ENCODE results near the gene PEX11A. TPM values are rescaled to one million over a fixed set of nuclear protein-coding genes. Genes with fewer than 3 reads are reported as not detected.
A peak's percentile ranks its signal among the peaks of the same experiment; 100 is the strongest.

PEX11A gene
- total RNA-seq, 2 donors from 2014 or later, result 3.1 to 3.2 TPM

GRCh38 chr15:89670971-89671560, 19.5 kb downstream of the PEX11A start:
- ATAC-seq (no peak), DNase-seq (ENCODE audit: low spot score) (no peak)
- Mint-ChIP-seq H3K9me3 (no peaks in the 10 kb centered on the region), H3K4me3 (no peak overlapping the region), H3K27ac (no peak overlapping the region), H3K27me3 (peaks cover 0 to 3% of the 10 kb centered on the region in 2 donors), H3K36me3 (no peaks in the 10 kb centered on the region), H3K4me1 (ENCODE audit: low read depth in 2 of 2) (no peaks in the 10 kb centered on the region)

- H3K27ac Mint-ChIP-seq, result no peak overlapping the region
- no peak for ATAC-seq
- H3K4me3 Mint-ChIP-seq, result no peak overlapping the region
- H3K9me3 Mint-ChIP-seq, result no peaks in the 10 kb centered on the region
- H3K4me1 Mint-ChIP-seq (ENCODE audit: low read depth in 2 of 2), result peaks cover 0 to 1% of the 10 kb centered on the region in 2 donors
- no peaks in the 10 kb centered on the region for H3K36me3 Mint-ChIP-seq
- peaks cover 0 to 3% of the 10 kb centered on the region in 2 donors for H3K27me3 Mint-ChIP-seq
- DNase-seq (ENCODE audit: low spot score), result no peak
Observed at GRCh38 chr15:89669941-89670340, 20.6 kb downstream of the PEX11A start.

- H3K36me3 Mint-ChIP-seq, result no peaks in the 10 kb centered on the region
- no peak for DNase-seq (ENCODE audit: low spot score)
Observed at GRCh38 chr15:89669309-89669865, 21.2 kb downstream of the PEX11A start.

GRCh38 chr15:89668171-89668570, 22.4 kb downstream of the PEX11A start:
- no peaks in the 10 kb centered on the region for H3K36me3 Mint-ChIP-seq

More at GRCh38 chr15:89669309-89669865, 21.2 kb downstream of the PEX11A start:
- Mint-ChIP-seq H3K4me3 (no peak overlapping the region), H3K4me1 (ENCODE audit: low read depth in 2 of 2) (peaks cover 0 to 5% of the 10 kb centered on the region in 2 donors), H3K27ac (no peak overlapping the region), H3K27me3 (peaks cover 0 to 4% of the 10 kb centered on the region in 2 donors), H3K9me3 (no peaks in the 10 kb centered on the region)
- no peak for ATAC-seq

GRCh38 chr15:89667706-89667960, 22.9 kb downstream of the PEX11A start:
- no peak for DNase-seq (ENCODE audit: low spot score)
- peaks cover 0 to 8% of the 10 kb centered on the region in 2 donors for H3K27me3 Mint-ChIP-seq
- no peak for ATAC-seq
- no peaks in the 10 kb centered on the region for H3K36me3 Mint-ChIP-seq
- no peaks in the 10 kb centered on the region for H3K9me3 Mint-ChIP-seq
- H3K4me3 Mint-ChIP-seq, result no peak overlapping the region
- peaks cover 0 to 6% of the 10 kb centered on the region in 2 donors for H3K4me1 Mint-ChIP-seq (ENCODE audit: low read depth in 2 of 2)
- no peak overlapping the region for H3K27ac Mint-ChIP-seq

More at GRCh38 chr15:89668171-89668570, 22.4 kb downstream of the PEX11A start:
- no peak for ATAC-seq
- no peak overlapping the region for H3K27ac Mint-ChIP-seq
- H3K4me3 Mint-ChIP-seq, result no peak overlapping the region
- H3K27me3 Mint-ChIP-seq, result peaks cover 0 to 6% of the 10 kb centered on the region in 2 donors
- H3K4me1 Mint-ChIP-seq (ENCODE audit: low read depth in 2 of 2), result peaks cover 0 to 6% of the 10 kb centered on the region in 2 donors
- no peak for DNase-seq (ENCODE audit: low spot score)
- H3K9me3 Mint-ChIP-seq, result no peaks in the 10 kb centered on the region

GRCh38 chr15:89666858-89667705, 23.5 kb downstream of the PEX11A start:
- H3K27me3 Mint-ChIP-seq, result peaks cover 0 to 13% of the 10 kb centered on the region in 2 donors
- ATAC-seq (no peak), DNase-seq (ENCODE audit: low spot score) (no peak)
- no peak overlapping the region for H3K27ac Mint-ChIP-seq
- no peak overlapping the region for H3K4me3 Mint-ChIP-seq
- peaks cover 0 to 6% of the 10 kb centered on the region in 2 donors for H3K4me1 Mint-ChIP-seq (ENCODE audit: low read depth in 2 of 2)
- H3K9me3 Mint-ChIP-seq, result no peaks in the 10 kb centered on the region
- H3K36me3 Mint-ChIP-seq, result no peaks in the 10 kb centered on the region

- Mint-ChIP-seq H3K27me3 (peaks cover 0 to 13% of the 10 kb centered on the region in 2 donors), H3K9me3 (no peaks in the 10 kb centered on the region), H3K36me3 (no peaks in the 10 kb centered on the region), H3K4me3 (no peak overlapping the region), H3K27ac (no peak overlapping the region), H3K4me1 (ENCODE audit: low read depth in 2 of 2) (peaks cover 0 to 6% of the 10 kb centered on the region in 2 donors)
- DNase-seq (ENCODE audit: low spot score) (no peak), ATAC-seq (no peak)
Observed at GRCh38 chr15:89666184-89666857, 24.2 kb downstream of the PEX11A start.

- ATAC-seq, result peak; percentile 84 to 91
- peak; percentile 71 for DNase-seq (ENCODE audit: low spot score)
Observed at GRCh38 chr15:89665449-89666181, 24.9 kb downstream of the PEX11A start.

GRCh38 chr15:89664441-89665350, 25.9 kb downstream of the PEX11A start:
- peaks cover 0 to 6% of the 10 kb centered on the region in 2 donors for H3K4me1 Mint-ChIP-seq (ENCODE audit: low read depth in 2 of 2)
- H3K4me3 Mint-ChIP-seq, result peak overlapping the region; percentile 69
- no peaks in the 10 kb centered on the region for H3K9me3 Mint-ChIP-seq
- DNase-seq (ENCODE audit: low spot score) (no peak), ATAC-seq (no peak)
- no peaks in the 10 kb centered on the region for H3K36me3 Mint-ChIP-seq
- peaks cover 0 to 19% of the 10 kb centered on the region in 2 donors for H3K27me3 Mint-ChIP-seq
- H3K27ac Mint-ChIP-seq, result peak overlapping the region in 1 of 2 donors; percentile 53

More at GRCh38 chr15:89665449-89666181, 24.9 kb downstream of the PEX11A start:
- Mint-ChIP-seq H3K9me3 (no peaks in the 10 kb centered on the region), H3K27ac (no peak overlapping the region), H3K4me1 (ENCODE audit: low read depth in 2 of 2) (peaks cover 0 to 6% of the 10 kb centered on the region in 2 donors), H3K27me3 (peaks cover 0 to 14% of the 10 kb centered on the region in 2 donors), H3K4me3 (peak overlapping the region; percentile 69), H3K36me3 (no peaks in the 10 kb centered on the region)

- H3K36me3 Mint-ChIP-seq, result no peaks in the 10 kb centered on the region
- DNase-seq (ENCODE audit: low spot score), result no peak
- H3K27ac Mint-ChIP-seq, result no peak overlapping the region
- peaks cover 8 to 24% of the 10 kb centered on the region in 2 donors for H3K27me3 Mint-ChIP-seq
- ATAC-seq, result no peak
- peaks cover 0 to 6% of the 10 kb centered on the region in 2 donors for H3K4me1 Mint-ChIP-seq (ENCODE audit: low read depth in 2 of 2)
- H3K9me3 Mint-ChIP-seq, result no peaks in the 10 kb centered on the region
- no peak overlapping the region for H3K4me3 Mint-ChIP-seq
Observed at GRCh38 chr15:89662893-89663626, 27.5 kb downstream of the PEX11A start.

- no peak for ATAC-seq
- Mint-ChIP-seq H3K27me3 (peaks cover 23 to 30% of the 10 kb centered on the region in 2 donors), H3K36me3 (no peaks in the 10 kb centered on the region), H3K4me1 (ENCODE audit: low read depth in 2 of 2) (peaks cover 4 to 8% of the 10 kb centered on the region in 2 donors), H3K9me3 (no peaks in the 10 kb centered on the region), H3K4me3 (no peak overlapping the region), H3K27ac (no peak overlapping the region)
- DNase-seq (ENCODE audit: low spot score), result no peak
Observed at GRCh38 chr15:89660556-89660955, 30.0 kb downstream of the PEX11A start.

- H3K27ac Mint-ChIP-seq, result no peak overlapping the region
- H3K4me3 Mint-ChIP-seq, result no peak overlapping the region
- H3K27me3 Mint-ChIP-seq, result peaks cover 32 to 34% of the 10 kb centered on the region in 2 donors
- no peaks in the 10 kb centered on the region for H3K9me3 Mint-ChIP-seq
- ATAC-seq (no peak), DNase-seq (ENCODE audit: low spot score) (no peak)
- no peaks in the 10 kb centered on the region for H3K36me3 Mint-ChIP-seq
- H3K4me1 Mint-ChIP-seq (ENCODE audit: low read depth in 2 of 2), result peaks cover 9 to 10% of the 10 kb centered on the region in 2 donors
Observed at GRCh38 chr15:89659295-89659694, 31.3 kb downstream of the PEX11A start.

Data from natural killer cell treated with Interleukin-12 subunit alpha and Interleukin-12 subunit beta and Interleukin-15 and Interleukin-18, amount 100 ng/mL, for 72 hours (primary cell).